GM06990 (cell line): ENCODE measurements around the gene GTPBP4.

ENCODE experiments used
- DNase-seq: peaks from one replicate; pipeline ENCODE4 v3.0.0-alpha.2; 2011; ENCODE audit not compliant: insufficient read length; ENCODE audit errors: extremely low read depth
- H3K27me3 ChIP-seq: replicated peaks from 2 replicates; pipeline ENCODE4 v1.6.0; 2011; ENCODE audit warnings: low read length; ENCODE audit not compliant: control insufficient read depth, insufficient read depth
- H3K36me3 ChIP-seq: 2 replicates; pipeline ENCODE4 v1.5.1; 2011; ENCODE audit warnings: low read length; ENCODE audit not compliant: control insufficient read depth, insufficient read depth
- H3K4me3 ChIP-seq: replicated peaks from 2 replicates; pipeline ENCODE4 v1.5.1; 2011; ENCODE audit warnings: low read depth, mild to moderate bottlenecking, control low read depth, low read length
- CTCF ChIP-seq: IDR thresholded peaks from 2 replicates; pipeline ENCODE4 v1.5.1; 2011; ENCODE audit warnings: low read length, control low read depth, mild to moderate bottlenecking, inconsistent platforms; ENCODE audit not compliant: insufficient read depth, poor library complexity, severe bottlenecking

GTPBP4 gene

DNA sequence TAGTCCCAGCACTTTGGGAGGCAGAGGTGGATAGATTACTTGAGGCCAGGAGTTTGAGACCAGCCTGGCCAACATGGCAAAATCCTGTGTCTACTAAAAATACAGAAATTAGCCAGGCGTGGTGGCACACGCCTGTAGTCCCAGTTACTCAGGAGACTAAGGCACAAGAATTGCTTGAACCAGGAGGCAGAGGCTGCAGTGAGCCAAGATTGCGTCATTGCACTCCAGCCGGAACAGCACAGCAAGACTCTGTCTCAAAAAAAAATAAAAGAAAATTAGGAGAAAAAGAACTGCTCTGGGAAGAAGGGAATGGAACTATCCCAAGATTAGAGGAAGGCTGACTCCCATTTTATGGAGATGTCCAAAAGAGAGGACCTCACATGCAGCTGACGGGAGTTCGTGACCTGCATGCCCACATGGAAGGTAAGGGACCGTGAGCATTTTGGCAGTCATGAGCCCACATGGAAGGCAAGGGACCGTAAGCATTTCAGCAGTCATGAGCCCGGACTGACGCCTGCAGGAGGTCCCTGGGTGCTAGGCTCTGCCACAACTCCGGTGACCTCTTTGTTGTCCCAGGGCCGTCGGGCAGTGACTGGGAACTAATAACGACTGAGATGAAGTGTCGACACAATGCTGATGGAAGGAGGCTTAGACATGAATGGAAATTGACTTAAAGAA lies 18.6 kb upstream of the GTPBP4 start:
- H3K27me3 ChIP-seq = no peaks in the 10 kb centered on the region
- no peaks in the 10 kb centered on the region for H3K36me3 ChIP-seq
- no peak overlapping the region for H3K4me3 ChIP-seq
- no peak for DNase-seq
- no peak for TF ChIP-seq CTCF

GRCh38 chr10:970311-971149 lies 17.7 kb upstream of the GTPBP4 start:
- Histone ChIP-seq H3K27me3 (no peaks in the 10 kb centered on the region), H3K4me3 (no peak overlapping the region), H3K36me3 (no peaks in the 10 kb centered on the region)
- DNase-seq = no peak
- no peak for TF ChIP-seq CTCF

GRCh38 chr10:971150-971542 lies 17.1 kb upstream of the GTPBP4 start:
- no peak for DNase-seq
- H3K4me3 ChIP-seq = no peak overlapping the region
- TF ChIP-seq CTCF = no peak
- H3K36me3 ChIP-seq = no peaks in the 10 kb centered on the region
- no peaks in the 10 kb centered on the region for H3K27me3 ChIP-seq

GRCh38 chr10:971613-972012 lies 16.6 kb upstream of the GTPBP4 start:
- Histone ChIP-seq H3K4me3 (no peak overlapping the region), H3K36me3 (no peaks in the 10 kb centered on the region), H3K27me3 (no peaks in the 10 kb centered on the region)
- no peak for TF ChIP-seq CTCF
- no peak for DNase-seq

GRCh38 chr10:972763-973162 lies 15.5 kb upstream of the GTPBP4 start:
- no peak for TF ChIP-seq CTCF
- DNase-seq = no peak
- Histone ChIP-seq H3K27me3 (no peaks in the 10 kb centered on the region), H3K36me3 (no peaks in the 10 kb centered on the region), H3K4me3 (no peak overlapping the region)
